ENCODE data around the gene ASAP2.

ASAP2 gene

DNA sequence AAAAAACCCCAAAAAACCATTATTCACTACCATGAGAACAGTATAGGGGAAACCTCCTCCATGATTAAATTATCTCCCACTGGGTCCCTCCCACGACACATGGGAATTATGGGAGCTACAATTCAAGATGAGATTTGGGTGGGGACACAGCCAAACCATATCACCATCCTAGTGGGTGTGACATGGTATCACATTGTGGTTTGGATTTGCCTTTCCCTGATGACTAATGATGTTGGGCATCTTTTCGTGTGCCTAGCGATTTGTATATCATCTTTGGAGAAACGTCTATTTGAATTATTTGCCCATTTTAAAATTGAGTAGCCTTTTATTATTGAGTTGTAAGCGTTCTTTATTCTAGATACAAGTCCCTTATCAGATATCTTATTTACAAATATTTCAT lies 8.7 kb upstream of the ASAP2 start:
- no peak overlapping the region for H3K4me2 ChIP-seq (ENCODE audit: low read length)
- H2AFZ ChIP-seq (ENCODE audit: low read length): no peak overlapping the region
- no peak overlapping the region for H3K4me3 ChIP-seq (ENCODE audit: low read depth, low read length, poor library complexity, severe bottlenecking)
- H3K9me3 ChIP-seq (ENCODE audit: low read length): no peaks in the 10 kb centered on the region
- H3K27me3 ChIP-seq (ENCODE audit: insufficient read depth, low read length): no peaks in the 10 kb centered on the region
- no peaks in the 10 kb centered on the region for H4K20me1 ChIP-seq (ENCODE audit: insufficient read depth, low read length)
- no peaks in the 10 kb centered on the region for H3K79me2 ChIP-seq (ENCODE audit: insufficient read depth, low read length)
- H3F3A ChIP-seq (ENCODE audit: insufficient read depth, low read length): no peaks in the 10 kb centered on the region
- H3K9ac ChIP-seq (ENCODE audit: low read length): no peak overlapping the region
- H3K9me2 ChIP-seq (ENCODE audit: low read depth, low read length): no peaks in the 10 kb centered on the region
- H3K27ac ChIP-seq (ENCODE audit: low read depth, low read length, poor library complexity, severe bottlenecking): no peak overlapping the region
- H3K36me3 ChIP-seq (ENCODE audit: insufficient read depth, low read length): no peaks in the 10 kb centered on the region
- no peaks in the 10 kb centered on the region for H3K4me1 ChIP-seq (ENCODE audit: insufficient read depth, low read length, severe bottlenecking)
- TF ChIP-seq EZH2 (IDR thresholded peaks at IDR 0.05; ENCODE audit: borderline replicate concordance, low read length): no peak
- TF ChIP-seq CTCF (IDR thresholded peaks at IDR 0.05; ENCODE audit: low read length): no peak

GRCh38 chr2:9199716-9200632 lies 6.6 kb upstream of the ASAP2 start:
- Histone ChIP-seq H2AFZ (ENCODE audit: low read length) (no peak overlapping the region), H3K9me2 (ENCODE audit: low read depth, low read length) (no peaks in the 10 kb centered on the region), H3K36me3 (ENCODE audit: insufficient read depth, low read length) (no peaks in the 10 kb centered on the region), H3K4me2 (ENCODE audit: low read length) (no peak overlapping the region), H3K79me2 (ENCODE audit: insufficient read depth, low read length) (no peaks in the 10 kb centered on the region), H3K9me3 (ENCODE audit: low read length) (no peaks in the 10 kb centered on the region), H3K4me1 (ENCODE audit: insufficient read depth, low read length, severe bottlenecking) (no peaks in the 10 kb centered on the region), H3K27ac (ENCODE audit: low read depth, low read length, poor library complexity, severe bottlenecking) (no peak overlapping the region), H3K9ac (ENCODE audit: low read length) (no peak overlapping the region), H3K4me3 (ENCODE audit: low read depth, low read length, poor library complexity, severe bottlenecking) (no peak overlapping the region), H3F3A (ENCODE audit: insufficient read depth, low read length) (no peaks in the 10 kb centered on the region), H3K27me3 (ENCODE audit: insufficient read depth, low read length) (no peaks in the 10 kb centered on the region), H4K20me1 (ENCODE audit: insufficient read depth, low read length) (no peaks in the 10 kb centered on the region)
- TF ChIP-seq EZH2 (IDR thresholded peaks at IDR 0.05; ENCODE audit: borderline replicate concordance, low read length) (no peak), CTCF (IDR thresholded peaks at IDR 0.05; ENCODE audit: low read length) (no peak)

DNA sequence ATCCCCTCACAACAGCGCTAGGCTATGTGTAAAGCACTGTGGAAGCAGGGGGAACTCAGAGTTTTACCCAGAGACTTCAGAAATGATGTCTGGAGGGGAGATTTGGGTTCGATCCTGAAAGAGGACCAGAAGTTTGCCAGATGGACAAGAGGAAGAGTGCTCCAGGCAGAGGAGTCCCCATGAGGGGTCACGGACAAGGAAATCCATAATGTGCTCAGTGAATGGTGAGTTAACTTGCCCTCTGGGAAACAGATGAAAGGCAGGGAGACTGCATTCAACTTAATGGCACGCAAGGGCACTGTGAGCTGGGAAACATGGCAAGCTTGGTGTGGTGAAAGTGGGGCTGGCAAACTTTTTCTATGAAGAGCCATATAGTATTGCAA lies 6.0 kb upstream of the ASAP2 start:
- H2AFZ ChIP-seq (ENCODE audit: low read length): no peak overlapping the region
- H4K20me1 ChIP-seq (ENCODE audit: insufficient read depth, low read length): no peaks in the 10 kb centered on the region
- H3F3A ChIP-seq (ENCODE audit: insufficient read depth, low read length): no peaks in the 10 kb centered on the region
- no peaks in the 10 kb centered on the region for H3K27me3 ChIP-seq (ENCODE audit: insufficient read depth, low read length)
- H3K36me3 ChIP-seq (ENCODE audit: insufficient read depth, low read length): no peaks in the 10 kb centered on the region
- no peak overlapping the region for H3K4me3 ChIP-seq (ENCODE audit: low read depth, low read length, poor library complexity, severe bottlenecking)
- H3K9me3 ChIP-seq (ENCODE audit: low read length): no peaks in the 10 kb centered on the region
- H3K79me2 ChIP-seq (ENCODE audit: insufficient read depth, low read length): no peaks in the 10 kb centered on the region
- H3K4me2 ChIP-seq (ENCODE audit: low read length): no peak overlapping the region
- TF ChIP-seq EZH2 (IDR thresholded peaks at IDR 0.05; ENCODE audit: borderline replicate concordance, low read length) (no peak), CTCF (IDR thresholded peaks at IDR 0.05; ENCODE audit: low read length) (no peak)
- no peak overlapping the region for H3K9ac ChIP-seq (ENCODE audit: low read length)
- H3K27ac ChIP-seq (ENCODE audit: low read depth, low read length, poor library complexity, severe bottlenecking): no peak overlapping the region
- H3K4me1 ChIP-seq (ENCODE audit: insufficient read depth, low read length, severe bottlenecking): no peaks in the 10 kb centered on the region
- H3K9me2 ChIP-seq (ENCODE audit: low read depth, low read length): no peaks in the 10 kb centered on the region
